Activated CD4-positive, alpha-beta T cell treated with anti-CD3 and anti-CD28 coated beads for 48 hours (primary cell): ENCODE measurements around the gene UFC1.

Experiments used
- DNase-seq: peaks from one replicate; pipeline ENCODE4 v3.0.0-alpha.2; 2020

Gene UFC1

DNA sequence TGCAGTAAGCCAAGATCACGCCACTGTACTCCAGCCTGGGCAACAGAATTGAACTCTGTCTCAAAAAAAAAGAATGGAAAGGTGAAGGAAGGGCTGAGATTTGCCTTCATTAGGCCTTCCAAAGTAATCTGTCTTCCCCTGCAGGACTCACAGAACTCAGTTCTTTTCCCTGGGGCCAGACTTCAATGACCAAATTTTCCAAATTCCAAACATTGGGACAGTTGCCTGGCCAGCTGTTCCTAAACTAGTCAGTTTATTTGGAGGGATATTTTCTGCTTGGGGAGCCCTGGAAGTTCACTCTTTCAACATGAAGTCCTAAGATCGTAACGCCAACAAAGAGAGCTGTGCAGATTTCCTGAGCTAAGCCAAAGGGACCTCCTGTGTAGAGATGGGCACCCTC is 15.9 kb upstream of the UFC1 start:
- DNase-seq, result no peak

DNA sequence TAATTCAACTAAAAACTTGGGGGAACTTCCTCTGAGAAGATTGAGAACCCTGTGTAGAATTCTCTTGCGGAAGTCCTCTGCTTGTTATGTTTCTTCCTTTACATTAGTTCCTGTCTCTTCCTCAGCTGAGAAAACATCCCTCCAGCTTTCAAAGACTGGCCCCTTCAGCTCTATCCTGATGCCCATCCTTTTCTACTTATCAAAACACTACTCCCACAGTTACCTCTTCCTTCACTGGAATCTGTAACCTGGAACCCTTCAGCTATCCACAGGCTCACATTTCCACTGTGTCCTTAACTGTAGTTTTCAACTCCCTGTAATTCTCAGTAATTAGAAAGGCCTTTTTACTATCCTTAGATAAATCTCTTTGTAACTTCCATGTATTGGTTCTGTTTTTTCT is 15.3 kb upstream of the UFC1 start:
- no peak for DNase-seq

- DNase-seq, result peak; percentile 36
Observed at GRCh38 chr1:161139766-161140165, 14.0 kb upstream of the UFC1 start.

- no peak for DNase-seq
Observed at GRCh38 chr1:161140755-161141400, 12.9 kb upstream of the UFC1 start.

GRCh38 chr1:161145832-161146231 is 7.9 kb upstream of the UFC1 start:
- no peak for DNase-seq

DNA sequence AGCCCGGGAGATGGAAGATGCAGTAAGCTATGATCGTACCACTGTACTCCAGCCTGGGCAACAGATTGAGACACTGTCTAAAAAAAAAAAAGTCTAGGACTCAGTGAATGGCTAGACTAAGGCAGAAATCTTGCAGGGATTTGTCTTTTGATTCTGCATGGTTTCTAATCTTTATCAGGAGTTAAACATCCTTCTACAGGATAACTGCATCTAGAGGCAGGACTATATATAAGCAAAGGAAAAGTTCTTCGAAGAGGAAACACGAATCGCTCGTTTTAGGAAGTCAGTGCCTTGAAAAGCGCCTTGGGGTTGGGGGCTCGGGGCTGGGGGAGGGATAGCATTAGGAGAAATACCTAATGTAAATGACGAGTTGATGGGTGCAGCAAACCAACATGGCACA is 602 bp upstream of the UFC1 start:
- DNase-seq, result no peak

DNA sequence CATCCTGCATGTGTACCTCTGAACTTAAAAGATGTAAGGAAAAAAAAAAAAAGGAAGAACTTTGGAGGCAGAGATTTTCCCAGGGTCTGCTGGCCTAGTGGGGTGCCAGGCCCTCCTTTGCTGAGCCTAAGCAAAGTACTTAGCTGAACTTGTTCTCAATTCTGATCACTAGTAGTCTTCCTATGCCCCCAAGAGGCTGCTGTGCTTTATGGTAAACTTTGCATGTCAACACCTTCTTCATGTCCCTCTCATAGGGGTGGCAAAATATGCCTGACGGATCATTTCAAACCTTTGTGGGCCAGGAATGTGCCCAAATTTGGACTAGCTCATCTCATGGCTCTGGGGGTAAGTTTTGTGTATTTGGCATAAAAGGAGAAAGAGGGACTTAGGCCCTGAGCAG is 4.1 kb downstream of the UFC1 start:
- DNase-seq, result no peak

- no peak for DNase-seq
Observed at GRCh38 chr1:161158316-161159010, 4.7 kb downstream of the UFC1 start.

DNA sequence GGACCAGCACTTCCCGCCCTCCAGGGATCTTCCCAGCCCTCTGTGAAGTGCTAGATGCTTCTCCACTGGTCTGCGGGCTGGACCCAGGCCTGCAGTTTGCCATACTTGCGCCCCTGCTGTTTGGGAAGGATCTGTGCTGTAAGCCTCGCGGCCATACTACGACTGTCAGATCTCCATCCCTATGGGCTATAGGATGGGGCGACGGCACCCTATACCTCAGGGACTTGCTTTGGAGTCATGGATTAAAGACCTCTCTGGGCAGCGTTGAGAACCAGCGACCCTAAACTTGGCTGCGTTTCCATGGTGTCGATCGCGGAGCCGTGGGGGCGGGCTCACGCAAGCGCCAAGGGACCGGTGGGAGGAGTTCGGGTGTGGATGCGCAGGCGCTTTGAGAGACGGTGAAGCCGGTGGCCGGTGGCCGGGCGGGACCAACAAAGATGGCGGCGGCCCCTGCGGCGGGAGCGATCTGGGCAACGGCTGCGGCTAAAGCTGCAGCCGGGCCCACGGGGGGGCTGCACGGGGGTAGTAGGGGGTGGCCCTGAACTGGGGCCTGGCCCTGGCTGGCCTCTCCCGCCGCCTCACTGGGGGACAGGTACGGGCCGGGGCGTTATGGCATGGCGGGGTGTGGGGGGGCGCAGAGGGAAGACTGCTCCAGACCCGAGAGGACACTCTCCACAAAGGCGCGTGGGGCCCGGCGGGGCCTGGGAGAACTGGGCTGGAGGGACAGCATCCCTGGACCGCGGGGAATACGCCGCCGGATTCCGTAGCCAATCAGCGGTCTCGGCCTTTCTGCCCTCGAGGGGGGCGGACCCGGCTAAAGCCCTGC is 5.5 kb downstream of the UFC1 start, which contains the start of gene USP21:
USP21 (plus strand) TSS at position 414 of the 826 bp plus-strand sequence. CDS start 1,141 bp downstream, outside the sequence.
- peak; percentile 94 for DNase-seq

DNA sequence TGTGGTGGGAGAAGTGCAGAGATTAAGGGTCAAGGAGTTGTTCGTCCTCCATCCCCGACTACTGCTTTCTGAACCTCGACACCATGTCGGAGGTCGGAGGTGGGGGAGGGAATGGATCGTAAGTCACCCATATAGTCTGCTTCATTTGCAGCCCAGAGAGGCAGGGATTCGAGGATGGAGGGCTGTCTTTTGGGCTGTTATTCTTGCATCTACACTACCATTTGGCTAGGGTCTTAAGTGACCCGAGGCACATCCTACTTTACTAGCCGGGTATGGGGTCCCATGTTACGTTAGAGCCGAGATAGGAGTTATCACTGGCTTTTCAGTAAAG is 6.1 kb downstream of the UFC1 start:
- no peak for DNase-seq

GRCh38 chr1:161160671-161161145 is 6.9 kb downstream of the UFC1 start:
- no peak for DNase-seq

DNA sequence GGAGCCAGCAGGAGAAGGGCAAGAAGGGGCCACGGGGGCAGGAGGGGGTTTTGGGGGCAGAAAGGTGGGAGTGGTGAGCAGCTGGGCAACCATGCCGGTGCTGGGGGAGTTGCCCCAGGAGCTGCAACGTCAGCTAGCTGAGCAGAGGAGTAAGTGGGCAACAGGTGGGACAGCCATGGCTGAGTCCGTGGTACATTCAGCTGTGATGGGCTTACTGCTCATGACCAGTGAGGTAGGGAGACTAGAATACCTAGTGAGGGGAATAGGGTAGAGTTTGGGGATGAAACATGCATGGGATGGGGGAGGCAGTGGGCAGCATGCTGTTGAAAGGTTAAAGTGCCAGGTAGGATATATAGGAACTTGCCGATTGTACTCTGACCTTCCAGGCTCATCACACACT is 7.9 kb downstream of the UFC1 start:
- no peak for DNase-seq

- no peak for DNase-seq
Observed at GRCh38 chr1:161162052-161162451, 8.3 kb downstream of the UFC1 start.

DNA sequence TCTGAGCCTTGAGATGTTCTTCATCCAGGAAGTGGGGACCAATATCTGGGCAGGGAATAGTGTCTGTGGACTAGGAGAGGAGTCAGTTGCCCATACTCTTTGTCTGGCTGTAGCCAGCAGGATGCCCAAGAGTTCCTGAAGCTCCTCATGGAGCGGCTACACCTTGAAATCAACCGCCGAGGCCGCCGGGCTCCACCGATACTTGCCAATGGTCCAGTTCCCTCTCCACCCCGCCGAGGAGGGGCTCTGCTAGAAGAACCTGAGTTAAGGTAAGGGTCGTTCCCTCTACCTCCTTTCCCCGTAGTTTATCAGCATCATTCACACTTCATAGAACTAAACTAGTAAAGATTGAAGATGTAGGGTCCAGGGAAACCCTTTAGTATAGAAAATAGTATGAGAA is 9.0 kb downstream of the UFC1 start:
- no peak for DNase-seq

GRCh38 chr1:161163793-161164192 is 10.0 kb downstream of the UFC1 start:
- DNase-seq, result no peak

DNA sequence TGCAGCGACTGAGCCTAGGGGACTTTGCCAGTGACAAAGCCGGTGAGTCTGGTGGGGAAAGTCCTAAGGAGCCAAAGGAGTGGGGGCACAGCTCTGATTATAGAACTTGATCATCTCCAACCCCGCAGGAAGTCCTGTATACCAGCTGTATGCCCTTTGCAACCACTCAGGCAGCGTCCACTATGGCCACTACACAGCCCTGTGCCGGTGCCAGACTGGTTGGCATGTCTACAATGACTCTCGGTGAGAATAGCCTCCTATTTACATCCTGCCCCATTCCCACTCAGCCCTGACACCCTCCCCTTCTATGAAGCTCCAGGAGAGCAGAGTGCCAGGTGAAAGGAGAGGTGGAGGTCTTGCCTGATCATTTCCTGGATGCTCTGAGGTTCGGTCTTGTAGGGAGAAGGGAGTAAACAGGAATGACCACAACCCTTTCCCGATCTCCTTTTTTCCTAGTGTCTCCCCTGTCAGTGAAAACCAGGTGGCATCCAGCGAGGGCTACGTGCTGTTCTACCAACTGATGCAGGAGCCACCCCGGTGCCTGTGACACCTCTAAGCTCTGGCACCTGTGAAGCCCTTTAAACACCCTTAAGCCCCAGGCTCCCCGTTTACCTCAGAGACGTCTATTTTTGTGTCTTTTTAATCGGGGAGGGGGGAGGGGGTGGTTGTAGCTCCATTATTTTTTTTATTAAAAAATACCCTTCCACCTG is 11.3 kb downstream of the UFC1 start:
- DNase-seq, result no peak

GRCh38 chr1:161165742-161166668 is 12.2 kb downstream of the UFC1 start, which contains the start of gene PPOX:
Gene PPOX, plus strand, starts transcription at chr1:161166426. Its CDS starts 422 bp downstream, at chr1:161166848.
- peak; percentile 95 for DNase-seq

DNA sequence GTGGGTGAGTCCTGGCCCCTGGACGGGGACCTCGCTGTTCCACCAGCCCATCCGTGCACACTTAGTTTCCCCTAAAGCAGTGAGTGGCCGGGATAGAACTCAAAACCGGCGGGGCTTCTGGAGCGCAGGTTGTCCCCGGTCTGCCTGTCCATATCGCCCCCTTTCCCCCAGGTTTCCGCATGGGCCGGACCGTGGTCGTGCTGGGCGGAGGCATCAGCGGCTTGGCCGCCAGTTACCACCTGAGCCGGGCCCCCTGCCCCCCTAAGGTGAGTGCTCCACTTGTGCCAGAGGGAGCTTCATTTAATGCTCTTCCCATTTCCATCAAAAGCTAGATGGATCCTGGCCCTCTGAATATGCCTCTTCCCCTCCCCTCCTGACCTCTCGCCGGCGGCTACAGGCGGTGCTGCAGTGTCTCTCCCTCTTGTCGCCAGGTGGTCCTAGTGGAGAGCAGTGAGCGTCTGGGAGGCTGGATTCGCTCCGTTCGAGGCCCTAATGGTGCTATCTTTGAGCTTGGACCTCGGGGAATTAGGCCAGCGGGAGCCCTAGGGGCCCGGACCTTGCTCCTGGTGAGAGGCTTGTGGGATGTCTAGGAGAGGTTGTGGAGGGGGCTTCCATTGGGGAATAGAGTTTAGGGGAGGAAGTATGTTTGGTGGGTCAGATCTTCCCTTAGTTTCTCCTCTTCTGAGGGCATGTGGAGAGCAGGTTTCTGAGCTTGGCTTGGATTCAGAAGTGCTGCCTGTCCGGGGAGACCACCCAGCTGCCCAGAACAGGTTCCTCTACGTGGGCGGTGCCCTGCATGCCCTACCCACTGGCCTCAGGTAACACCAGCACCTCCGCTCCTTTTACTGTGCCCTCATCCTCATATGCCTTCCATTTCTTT is 13.1 kb downstream of the UFC1 start:
- DNase-seq, result no peak

DNA sequence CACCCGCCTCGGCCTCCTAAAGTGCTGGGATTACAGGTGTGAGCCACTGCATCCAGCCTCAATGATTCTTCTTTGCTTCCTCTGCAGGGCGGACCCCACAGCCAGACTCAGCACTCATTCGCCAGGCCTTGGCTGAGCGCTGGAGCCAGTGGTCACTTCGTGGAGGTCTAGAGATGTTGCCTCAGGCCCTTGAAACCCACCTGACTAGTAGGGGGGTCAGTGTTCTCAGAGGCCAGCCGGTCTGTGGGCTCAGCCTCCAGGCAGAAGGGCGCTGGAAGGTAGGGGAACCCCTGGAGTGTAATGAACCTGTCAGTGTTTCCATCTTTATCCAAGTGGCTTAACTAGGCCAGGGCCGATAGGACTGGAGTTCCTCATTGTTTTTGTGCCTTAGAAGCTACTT is 15.1 kb downstream of the UFC1 start:
- no peak for DNase-seq

- DNase-seq, result no peak
Observed at GRCh38 chr1:161171191-161171590, 17.4 kb downstream of the UFC1 start.

- DNase-seq, result no peak
Observed at GRCh38 chr1:161171696-161172095, 17.9 kb downstream of the UFC1 start.
